HFF-Myc (cell line): ENCODE results near the gene EPS8L3.

Experiments
- DNase-seq: peaks from one replicate; pipeline ENCODE4 v3.0.0-alpha.2; 2011; ENCODE audit warnings: low read depth; ENCODE audit errors: extremely low read depth
- H3K4me3 ChIP-seq: replicated peaks from 2 replicates; pipeline ENCODE4 v1.5.1; 2011; ENCODE audit warnings: low read depth, mild to moderate bottlenecking, control low read depth, low read length
- CTCF ChIP-seq: IDR thresholded peaks from 2 replicates; pipeline ENCODE4 v1.5.1; 2012; ENCODE audit warnings: mild to moderate bottlenecking, low read depth, low read length, control low read depth; ENCODE audit errors: missing control alignments

The EPS8L3 gene

GRCh38 chr1:109787845-109788601 lies 24.3 kb upstream of the EPS8L3 start:
- H3K4me3 ChIP-seq, result no peak overlapping the region
- DNase-seq, result no peak
- no peak for TF ChIP-seq CTCF

- no peak overlapping the region for H3K4me3 ChIP-seq
- DNase-seq, result no peak
- TF ChIP-seq CTCF, result no peak
Observed at GRCh38 chr1:109787211-109787844, 23.6 kb upstream of the EPS8L3 start.

DNA sequence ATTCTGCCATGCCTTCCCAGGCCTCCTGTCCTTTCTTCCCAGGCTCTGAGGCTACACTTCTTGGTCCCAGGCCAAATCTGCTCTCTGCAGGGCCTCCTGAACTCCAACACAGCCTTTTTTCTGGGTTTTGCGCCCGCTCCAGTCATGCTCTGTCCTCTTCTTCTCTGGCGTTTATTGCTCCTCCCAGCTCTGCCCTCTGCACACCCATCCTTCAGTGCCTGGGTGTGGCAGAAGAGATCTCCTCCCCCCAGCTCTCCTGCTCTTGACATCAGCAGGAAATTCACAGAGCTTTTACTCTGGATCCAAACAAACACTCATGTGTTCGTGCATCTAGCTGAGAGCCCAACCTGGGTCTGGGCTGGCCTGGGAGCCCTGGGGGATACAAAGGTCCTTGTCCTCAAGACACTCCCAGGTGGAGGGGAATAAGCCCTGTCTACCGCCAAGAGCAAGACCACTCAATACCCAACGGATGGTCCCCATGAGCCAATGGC lies 22.9 kb upstream of the EPS8L3 start:
- TF ChIP-seq CTCF, result no peak
- no peak overlapping the region for H3K4me3 ChIP-seq
- DNase-seq, result no peak

DNA sequence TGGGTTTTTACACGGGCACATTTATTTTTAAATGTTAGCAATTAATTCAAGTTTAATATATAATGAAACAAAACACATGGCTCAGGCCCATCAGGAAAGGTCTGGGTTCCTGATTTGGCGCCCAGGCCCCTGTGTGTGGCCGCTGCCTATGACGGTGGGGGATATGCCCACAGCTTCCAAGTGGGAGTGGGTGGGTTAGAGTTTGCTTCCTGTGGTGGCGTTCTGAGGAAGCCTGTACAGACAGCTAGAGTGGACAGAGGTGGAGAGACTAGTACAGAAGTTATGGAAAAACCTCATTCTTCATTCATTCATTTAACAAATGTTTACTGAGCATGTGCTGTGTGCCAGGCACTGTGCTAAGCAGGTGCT lies 22.4 kb upstream of the EPS8L3 start:
- DNase-seq, result no peak
- TF ChIP-seq CTCF, result no peak

GRCh38 chr1:109785446-109786111 lies 21.9 kb upstream of the EPS8L3 start:
- no peak for DNase-seq
- no peak for TF ChIP-seq CTCF
- no peak overlapping the region for H3K4me3 ChIP-seq

More for the DNA sequence above, 22.4 kb upstream of the EPS8L3 start:
- no peak overlapping the region for H3K4me3 ChIP-seq

GRCh38 chr1:109784551-109785252 lies 21.0 kb upstream of the EPS8L3 start:
- TF ChIP-seq CTCF, result no peak
- DNase-seq, result no peak
- no peak overlapping the region for H3K4me3 ChIP-seq
